ENCODE measurements around the gene IRX4.

GRCh38 chr5:1886846-1887587 lies 4.3 kb upstream of the IRX4 start:
- TF ChIP-seq POLR2AphosphoS5 (IDR thresholded peaks at IDR 0.05; ENCODE audit: borderline replicate concordance, low read depth, low read length) (no peak), EZH2 (IDR thresholded peaks at IDR 0.05) (no peak), FOXP2 (optimal IDR thresholded peaks at IDR 0.05; ENCODE audit: control extremely low read depth, extremely low read length, insufficient read depth) (no peak)
